A673 (cell line): Measurements from ENCODE around the gene MAP2K6. TPM values are rescaled to one million over a fixed set of nuclear protein-coding genes. Genes with fewer than 3 reads are reported as not detected.

ENCODE experiments used
- BruUV-seq: library from RNA; stranded (reverse); fragments of 400-500 nt; replicated peaks from 2 replicates; lab custom pipeline; 2021; lab: Mats Ljungman, UMichigan
- CTCF ChIA-PET: fragments of 300-600 bp; sonication (Branson Sonifier 250); formaldehyde crosslinking; loops from one replicate; lab custom pipeline; 2022; ENCODE audit warnings: antibody characterized with exemption; lab: Charles Lee
- POLR2A ChIA-PET: fragments of 300-600 bp; sonication (Branson Sonifier 250); formaldehyde crosslinking; loops from one replicate; lab custom pipeline; 2022; ENCODE audit warnings: antibody characterized with exemption; ENCODE audit not compliant: low non-redundant PET; lab: Charles Lee
- DNase-seq: peaks from one replicate; pipeline ENCODE4 v3.0.0-alpha.2; 2015; ENCODE audit warnings: low spot score
- H3K27ac ChIP-seq: fragments of 200-600 bp; sonication (generic); 2 replicates; pipeline ENCODE4 v1.5.1; 2016; ENCODE audit warnings: mixed run types, low read depth, mild to moderate bottlenecking, mixed read lengths, antibody characterized with exemption, low read length; ENCODE audit not compliant: poor library complexity, severe bottlenecking
- H3K27me3 ChIP-seq: fragments of 200-600 bp; sonication (generic); replicated peaks from 2 replicates; pipeline ENCODE4 v1.6.1; 2017; ENCODE audit warnings: mixed run types, low read depth, mild to moderate bottlenecking, mixed read lengths, antibody characterized with exemption, low read length; ENCODE audit not compliant: insufficient read depth, poor library complexity
- H3K36me3 ChIP-seq: fragments of 200-600 bp; sonication (generic); 2 replicates; pipeline ENCODE4 v1.6.1; 2016; ENCODE audit warnings: mixed run types, mild to moderate bottlenecking, mixed read lengths, antibody characterized with exemption, low read length; ENCODE audit not compliant: insufficient read depth, poor library complexity, severe bottlenecking
- H3K4me1 ChIP-seq: fragments of 200-600 bp; sonication (generic); 2 replicates; pipeline ENCODE4 v1.6.1; 2017; ENCODE audit warnings: mixed run types, mild to moderate bottlenecking, mixed read lengths, antibody characterized with exemption, low read length; ENCODE audit not compliant: insufficient read depth, poor library complexity, severe bottlenecking
- H3K4me3 ChIP-seq: fragments of 200-600 bp; sonication (generic); 2 replicates; pipeline ENCODE4 v1.5.1; 2016; ENCODE audit warnings: low read depth, mixed run types, mild to moderate bottlenecking, mixed read lengths, low read length; ENCODE audit not compliant: poor library complexity, severe bottlenecking
- H3K9me3 ChIP-seq: fragments of 200-600 bp; sonication (generic); 2 replicates; pipeline ENCODE4 v1.6.1; 2016; ENCODE audit warnings: mixed run types, low read depth, mild to moderate bottlenecking, mixed read lengths, antibody characterized with exemption, low read length; ENCODE audit not compliant: poor library complexity, severe bottlenecking
- CTCF ChIP-seq: fragments of 300-800, 200-600 bp; sonication (generic); conservative IDR thresholded peaks from 2 replicates; pipeline ENCODE4 v1.5.1; 2017; ENCODE audit warnings: low read depth, mild to moderate bottlenecking, antibody characterized with exemption, low read length, moderate library complexity, mixed read lengths
- EZH2 ChIP-seq: fragments of 200-600 bp; sonication (generic); IDR thresholded peaks from 2 replicates; pipeline ENCODE4 v1.6.1; 2017; ENCODE audit warnings: borderline replicate concordance, low read depth, mild to moderate bottlenecking, mixed read lengths, antibody characterized with exemption, low read length; ENCODE audit not compliant: poor library complexity, severe bottlenecking
- intact Hi-C: fragments of 100-400 bp; cut with micrococcal nuclease; formaldehyde crosslinking; loops from one replicate; pipeline ENCODE4 v1.10.0; 2022; ENCODE audit not compliant: unreplicated experiment
- total RNA-seq: library from RNA; stranded (reverse); gene quantifications from 2 replicates; pipeline ENCODE4 v1.2.3, GENCODE V29; 2021

The MAP2K6 gene
- total RNA-seq, 1 experiment from 2014 or later: 14.1 TPM

- H3K27ac ChIP-seq: no peak overlapping the region
- POLR2A ChIA-PET: no interaction called here
- CTCF ChIA-PET: no interaction called here
- no peaks in the 10 kb centered on the region for H3K4me1 ChIP-seq
- no peak for DNase-seq
- no peaks in the 10 kb centered on the region for H3K9me3 ChIP-seq
- no peaks in the 10 kb centered on the region for H3K36me3 ChIP-seq
- BruUV-seq: no TSS peak
- intact Hi-C loops: no loop called here
- H3K27me3 ChIP-seq: no peaks in the 10 kb centered on the region
- TF ChIP-seq CTCF (no peak), EZH2 (no peak)
- no peak overlapping the region for H3K4me3 ChIP-seq
Measured at GRCh38 chr17:69473841-69474831, 59.6 kb downstream of the MAP2K6 start.

- intact Hi-C loops: no loop called here
- POLR2A ChIA-PET: no interaction called here
- no peaks in the 10 kb centered on the region for H3K9me3 ChIP-seq
Measured at GRCh38 chr17:69477204-69477902, 62.9 kb downstream of the MAP2K6 start.

GRCh38 chr17:69477903-69478266 is 63.4 kb downstream of the MAP2K6 start:
- no peak for DNase-seq
- no peak overlapping the region for H3K27ac ChIP-seq
- no peak overlapping the region for H3K4me3 ChIP-seq
- no peaks in the 10 kb centered on the region for H3K27me3 ChIP-seq
- BruUV-seq: no TSS peak
- no peaks in the 10 kb centered on the region for H3K36me3 ChIP-seq
- no peaks in the 10 kb centered on the region for H3K9me3 ChIP-seq
- no peaks in the 10 kb centered on the region for H3K4me1 ChIP-seq
- TF ChIP-seq EZH2 (no peak), CTCF (no peak)
- intact Hi-C loops: no loop called here
- ChIA-PET CTCF (no interaction called here), POLR2A (no interaction called here)

More at GRCh38 chr17:69477204-69477902, 62.9 kb downstream of the MAP2K6 start:
- H3K4me1 ChIP-seq: no peaks in the 10 kb centered on the region
- no peak for DNase-seq
- no peaks in the 10 kb centered on the region for H3K27me3 ChIP-seq
- TF ChIP-seq EZH2 (no peak), CTCF (no peak)
- H3K36me3 ChIP-seq: no peaks in the 10 kb centered on the region
- no peak overlapping the region for H3K27ac ChIP-seq
- H3K4me3 ChIP-seq: no peak overlapping the region
- no TSS peak for BruUV-seq
- CTCF ChIA-PET: no interaction called here
